Hematopoietic multipotent progenitor cell treated with erythropoietin and hydrocortisone succinate and interleukin-3 and kit ligand, for 6 days (in vitro differentiated cells): ENCODE results near the gene PCYT1B.

Experiments used
- DNase-seq: peaks from one replicate; pipeline ENCODE4 v3.0.0-alpha.2; 2015

The PCYT1B gene

DNA sequence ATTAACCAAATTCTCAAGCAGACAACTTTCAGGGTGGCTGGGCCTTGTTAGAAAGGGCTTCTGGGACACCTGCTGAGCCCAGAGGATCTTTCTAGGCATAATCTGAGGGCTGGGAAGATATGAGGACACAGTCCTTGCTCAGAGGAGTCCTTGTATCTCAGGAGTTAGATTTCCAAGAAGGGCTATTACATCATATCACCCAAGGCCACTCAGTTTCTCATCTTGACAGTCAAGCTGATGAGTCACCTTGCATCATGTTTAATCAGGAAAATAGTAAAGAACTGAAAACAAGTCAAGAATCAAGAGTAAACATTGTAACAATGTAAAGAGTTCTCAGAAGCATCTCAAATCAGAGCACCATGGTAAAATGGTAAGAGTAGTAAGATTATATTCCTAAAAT, 4.0 kb downstream of the PCYT1B start:
- DNase-seq, result peak; percentile 63

DNA sequence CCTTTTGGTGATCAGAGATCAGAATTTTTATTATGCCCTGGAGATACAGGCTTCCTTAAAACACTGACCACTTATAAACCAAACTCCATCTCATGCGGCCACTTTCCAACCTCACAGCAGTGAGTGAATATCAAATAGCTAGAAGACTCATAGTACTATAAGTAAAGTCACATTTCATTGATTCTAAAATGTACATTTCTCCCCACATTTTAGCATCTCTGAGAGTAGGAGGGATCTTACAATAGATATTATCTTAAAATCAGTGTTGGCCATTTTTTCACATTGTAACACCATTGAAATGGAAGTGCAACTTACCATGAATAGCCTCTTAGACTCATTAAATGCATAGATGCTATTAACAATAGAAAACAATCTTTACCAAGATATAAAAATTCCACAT, 17.4 kb downstream of the PCYT1B start:
- DNase-seq, result no peak

DNA sequence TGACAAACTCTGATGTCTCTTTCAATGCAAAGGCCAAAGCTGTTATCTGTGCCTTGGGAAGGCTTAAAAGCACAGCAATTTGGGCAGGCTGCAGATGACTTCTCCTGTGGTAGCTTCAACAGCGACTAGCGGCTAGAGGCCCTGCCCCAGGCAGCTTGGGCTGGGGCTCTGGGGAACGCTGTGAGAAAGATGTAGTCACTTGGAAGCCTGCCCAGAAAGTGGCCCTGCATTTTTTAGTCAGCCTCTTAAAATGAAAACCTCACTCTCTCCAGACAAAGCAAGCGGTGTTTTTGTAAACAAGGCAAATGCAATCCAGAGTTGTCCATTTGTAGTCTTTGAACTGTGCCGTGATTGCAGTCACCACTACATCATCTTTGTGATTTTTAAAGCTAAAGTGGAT, 27.5 kb downstream of the PCYT1B start:
- DNase-seq, result peak; percentile 67

DNA sequence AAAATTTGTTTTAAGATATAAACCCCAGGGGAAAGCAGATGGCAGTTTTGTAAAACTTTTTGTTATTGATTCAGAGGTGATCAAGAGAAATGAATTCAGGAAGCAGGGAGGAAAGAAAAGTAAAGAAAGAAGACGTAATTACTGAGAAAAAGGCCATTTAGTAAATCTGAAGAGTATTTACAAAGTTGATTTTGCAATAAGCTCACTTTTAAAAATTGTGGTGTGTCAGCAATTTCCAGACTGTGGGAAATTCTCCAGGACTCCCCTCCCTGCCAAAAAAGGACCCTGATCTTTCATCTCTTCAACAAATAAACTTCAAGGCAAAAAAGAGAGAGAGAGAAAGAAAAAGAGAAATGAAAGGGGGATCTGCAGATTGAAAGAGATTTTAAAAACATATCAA, 36.6 kb downstream of the PCYT1B start:
- DNase-seq, result no peak

DNA sequence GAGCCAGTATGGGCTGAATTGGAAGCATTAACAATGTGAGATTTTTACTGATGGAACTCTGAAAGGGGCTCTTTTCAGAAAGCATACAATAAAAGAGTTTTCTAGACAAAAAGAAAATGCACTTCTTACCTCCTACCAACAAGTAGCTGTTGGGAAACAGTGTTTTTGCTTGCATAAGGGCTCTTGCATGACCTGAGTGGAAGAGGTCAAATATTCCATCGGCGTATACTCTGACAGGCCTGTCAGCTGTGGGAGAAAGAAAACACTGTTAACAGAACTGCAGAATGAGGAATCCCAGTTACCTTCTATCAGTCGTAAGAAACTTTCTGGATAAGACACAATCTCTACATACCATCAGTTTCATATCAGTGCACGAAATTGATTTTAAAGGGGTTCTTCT, 39.5 kb downstream of the PCYT1B start:
- no peak for DNase-seq

DNA sequence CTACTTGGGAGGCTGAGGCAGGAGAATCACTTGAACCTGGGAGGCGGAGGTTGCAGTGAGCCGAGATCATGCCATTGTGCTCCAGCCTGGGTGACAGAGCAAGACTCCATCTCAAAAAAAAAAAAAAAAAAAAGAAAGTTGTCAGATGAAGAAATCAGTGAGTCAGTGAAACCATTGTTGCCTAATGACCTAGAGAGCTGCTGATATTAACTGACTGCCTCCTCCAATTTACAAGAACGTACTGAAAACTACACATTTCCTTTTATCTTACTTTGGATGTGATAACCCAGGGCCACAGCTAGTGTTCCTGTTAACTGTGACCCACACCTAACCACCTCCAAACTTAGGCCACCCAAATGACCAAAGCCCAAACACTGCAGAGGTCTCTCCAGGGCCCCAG, 41.2 kb downstream of the PCYT1B start:
- peak; percentile 48 for DNase-seq

DNA sequence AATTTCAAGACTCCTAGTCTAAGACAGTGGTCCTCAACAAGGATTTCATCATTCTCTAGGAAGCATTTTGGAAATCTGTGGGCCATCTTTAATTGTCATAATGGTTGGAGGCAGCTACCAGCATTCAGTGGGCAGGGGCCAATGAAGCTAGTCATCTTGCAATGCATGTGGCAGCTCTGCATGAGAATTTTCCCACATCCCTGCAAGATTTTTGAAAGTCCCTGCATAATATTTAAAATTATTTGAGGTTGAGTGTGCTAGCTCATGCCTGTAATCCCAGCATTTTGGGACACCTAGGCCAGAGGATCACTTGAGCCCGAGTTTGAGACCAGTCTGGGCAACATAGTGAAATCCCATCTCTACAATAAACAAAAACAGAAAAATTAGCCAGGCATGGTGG, 44.0 kb downstream of the PCYT1B start:
- no peak for DNase-seq

DNA sequence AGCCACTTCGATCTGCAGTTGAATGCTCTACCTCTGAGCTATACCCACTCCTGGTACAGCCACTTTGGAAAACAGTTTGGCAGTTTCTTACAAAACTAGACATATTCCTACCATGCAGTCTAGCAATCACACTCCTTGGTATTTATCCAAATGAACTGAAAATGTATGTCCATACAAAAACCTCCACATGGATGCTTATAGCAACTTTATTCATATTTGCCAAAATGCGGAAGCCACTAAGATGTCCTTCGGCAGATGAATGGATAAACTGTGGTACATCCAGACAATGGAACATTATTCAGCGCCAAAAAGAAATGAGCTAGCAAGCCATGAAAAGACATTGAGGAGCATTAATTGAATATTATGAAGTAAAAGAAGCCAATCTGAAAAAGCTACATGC, 45.3 kb downstream of the PCYT1B start:
- no peak for DNase-seq

DNA sequence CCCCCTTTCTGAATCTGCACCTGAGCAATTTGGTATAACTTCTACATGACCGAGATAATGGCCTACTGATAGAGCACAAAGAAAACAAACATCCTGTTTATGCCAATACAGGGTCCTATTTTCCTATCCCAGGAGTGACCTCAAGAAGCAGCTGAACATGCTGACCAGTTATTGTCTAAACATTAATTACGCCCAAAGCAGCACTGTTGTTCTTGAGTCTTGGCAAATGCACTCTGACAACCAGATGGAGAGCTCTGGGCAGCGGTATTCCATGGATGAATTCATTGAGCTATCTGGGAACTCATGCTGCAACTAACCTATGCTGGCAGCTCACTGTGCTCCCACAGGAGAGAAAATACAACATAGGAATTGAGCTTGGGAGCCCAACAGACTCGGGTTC, 52.6 kb downstream of the PCYT1B start:
- DNase-seq, result no peak

DNA sequence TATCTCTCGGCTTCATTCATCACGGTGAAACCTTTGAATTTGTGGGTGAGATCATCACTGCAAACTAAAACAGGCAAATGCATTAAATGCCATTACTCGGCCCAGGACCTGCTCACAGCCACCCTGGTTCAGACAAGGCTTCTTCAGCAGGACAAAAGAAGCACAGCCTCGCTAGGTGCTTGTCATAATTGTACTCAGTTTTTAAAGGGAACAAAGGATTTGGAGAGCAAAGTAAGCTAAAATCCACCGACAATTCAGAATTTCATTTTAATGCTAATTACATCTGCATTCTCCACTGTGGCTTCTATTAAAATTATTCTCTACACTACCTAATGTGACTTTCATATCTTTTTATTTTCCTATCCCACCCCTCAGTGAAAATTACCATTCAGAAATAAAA, 57.0 kb downstream of the PCYT1B start:
- DNase-seq, result no peak

DNA sequence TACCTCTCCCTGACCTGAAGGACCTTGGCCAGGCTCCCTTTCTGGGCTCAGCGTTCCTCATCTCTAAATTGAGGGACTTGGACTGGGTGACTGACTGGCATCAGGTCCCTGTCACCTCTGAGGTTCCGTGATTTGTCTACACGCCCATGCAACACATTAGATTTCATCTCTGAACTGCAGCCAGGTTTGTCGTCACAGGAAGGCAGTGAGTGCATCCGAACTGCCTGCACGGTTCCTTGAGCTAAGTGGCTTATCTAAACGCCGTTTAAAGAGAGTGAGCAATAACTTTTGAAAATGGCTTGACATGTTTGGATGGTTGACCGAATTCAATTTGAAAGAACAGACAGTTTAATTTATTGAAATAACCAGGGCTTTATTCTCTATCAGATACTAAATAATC, 70.1 kb downstream of the PCYT1B start:
- no peak for DNase-seq

DNA sequence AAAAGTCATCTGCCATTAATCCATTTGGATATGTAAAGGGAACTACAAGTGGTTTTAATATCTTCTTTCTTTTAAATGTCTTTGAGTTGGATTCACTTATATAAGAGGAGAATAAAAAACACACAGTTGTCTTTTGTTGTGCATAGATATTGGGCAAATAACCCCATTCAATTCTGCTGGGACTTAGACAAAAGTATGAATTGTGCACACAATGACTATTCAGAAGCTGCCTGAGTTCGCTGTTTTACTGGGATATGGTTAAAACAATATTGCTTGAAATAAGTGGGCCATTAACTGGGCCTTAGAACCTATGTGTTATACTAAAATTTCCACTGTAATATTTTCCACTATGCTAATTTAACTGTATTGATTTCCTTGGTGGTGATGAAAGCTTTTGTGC, 71.7 kb downstream of the PCYT1B start:
- no peak for DNase-seq

DNA sequence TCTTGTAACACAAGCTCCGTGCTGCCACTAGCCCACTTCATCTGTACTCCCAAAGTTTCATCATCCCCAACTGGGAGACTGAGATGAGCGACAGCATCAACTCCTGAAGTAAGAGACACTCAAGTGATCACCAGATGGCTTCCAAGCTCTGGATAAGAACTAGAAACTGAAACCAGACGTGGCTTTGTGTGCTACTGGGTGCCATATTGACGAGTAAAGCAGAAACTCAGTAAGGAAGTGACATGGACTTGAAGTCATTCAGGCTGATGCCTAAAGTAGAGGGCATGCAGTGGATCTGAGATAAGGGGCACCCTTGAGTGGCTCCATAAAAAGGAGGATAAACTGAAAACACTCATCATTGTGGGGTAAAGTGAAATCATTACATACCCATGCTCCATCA, 72.4 kb downstream of the PCYT1B start:
- no peak for DNase-seq

DNA sequence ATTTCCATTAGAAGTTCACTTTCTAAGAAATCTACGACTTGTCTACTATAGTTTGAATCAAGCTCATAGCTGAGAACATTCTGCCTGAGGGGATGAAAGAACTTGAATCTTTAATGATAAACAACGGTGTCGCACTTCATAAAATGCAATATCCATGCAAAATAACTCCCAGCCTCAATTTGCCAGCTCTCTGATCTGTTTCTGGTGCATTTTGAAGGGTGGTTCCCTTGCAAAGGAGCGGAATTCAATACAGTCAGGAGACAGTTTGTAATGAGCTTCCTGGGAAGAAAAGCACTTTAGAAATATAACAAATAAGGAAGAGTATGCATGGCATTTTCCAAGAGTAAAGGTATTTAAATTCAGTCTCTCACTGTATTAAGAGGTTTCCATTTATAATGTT, 80.0 kb downstream of the PCYT1B start:
- no peak for DNase-seq

DNA sequence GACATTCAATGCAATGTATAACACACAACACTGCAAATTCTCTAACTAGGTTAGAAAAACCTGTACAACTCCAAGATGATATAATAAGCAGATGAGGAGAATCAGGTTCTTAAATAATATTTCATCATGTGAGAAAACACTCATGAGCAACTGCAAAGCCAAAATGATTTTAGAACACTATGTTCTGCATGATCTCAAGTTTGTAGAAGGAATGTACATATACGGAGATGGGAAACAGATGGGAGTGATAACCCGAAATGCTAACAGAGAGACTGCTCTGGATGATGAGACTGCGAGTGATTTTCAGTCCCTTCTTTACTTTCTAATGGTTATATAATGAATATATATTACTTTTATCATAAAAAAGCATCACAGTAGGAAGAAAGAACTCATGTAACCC, 80.9 kb downstream of the PCYT1B start:
- no peak for DNase-seq

DNA sequence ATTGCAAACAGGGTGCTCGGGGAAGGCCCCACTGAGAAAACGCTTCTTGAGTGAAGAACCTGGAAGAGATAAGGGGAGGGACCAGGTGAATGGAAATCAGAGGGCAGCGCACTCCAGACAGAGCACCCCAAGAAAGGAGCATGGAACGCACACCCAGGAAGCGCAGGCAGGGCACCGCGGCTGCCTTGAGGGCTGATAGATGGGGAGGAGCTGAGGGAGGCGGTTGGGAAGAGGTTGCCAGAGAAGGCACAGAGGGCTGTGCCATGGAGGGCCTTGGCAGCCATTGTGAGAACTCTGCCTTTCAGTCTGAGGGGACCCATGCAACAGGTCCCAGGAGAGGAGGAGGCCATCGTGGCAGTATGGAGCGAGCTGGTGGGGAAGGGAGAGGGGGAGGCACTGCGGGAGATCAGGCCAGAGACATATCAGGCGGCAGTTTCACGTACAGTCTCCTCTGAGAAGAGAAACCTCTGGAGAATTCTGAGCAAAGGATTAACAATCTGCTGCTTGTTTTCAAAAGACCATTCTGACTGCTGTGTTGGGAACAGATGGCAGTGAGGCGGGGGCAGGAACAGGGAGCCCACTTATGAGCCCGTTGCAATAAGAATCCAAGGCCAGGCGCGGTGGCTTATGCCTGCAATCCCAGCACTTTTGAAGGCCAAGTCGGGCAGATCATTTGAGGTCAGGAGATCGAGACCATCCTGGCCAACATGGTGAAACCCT, 83.7 kb downstream of the PCYT1B start:
- DNase-seq, result no peak

DNA sequence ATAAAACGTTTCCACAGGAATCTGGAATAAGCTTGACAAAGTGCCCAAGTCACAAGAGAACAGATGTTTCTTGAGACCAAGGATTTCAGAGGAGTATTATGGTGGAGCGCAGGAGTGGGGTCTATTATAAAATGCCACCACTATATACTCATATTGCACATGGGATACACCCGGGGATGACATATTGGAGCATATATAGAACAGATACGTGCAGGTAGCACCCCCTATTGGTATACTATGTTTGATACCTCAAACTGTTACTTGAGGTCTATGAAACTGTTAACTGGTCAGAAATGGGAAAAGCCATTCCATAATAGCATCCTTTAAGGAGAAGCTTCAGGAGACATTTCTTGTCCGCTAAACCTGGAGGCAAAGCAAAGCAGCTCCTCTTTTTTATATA, 86.0 kb downstream of the PCYT1B start:
- peak; percentile 39 for DNase-seq

DNA sequence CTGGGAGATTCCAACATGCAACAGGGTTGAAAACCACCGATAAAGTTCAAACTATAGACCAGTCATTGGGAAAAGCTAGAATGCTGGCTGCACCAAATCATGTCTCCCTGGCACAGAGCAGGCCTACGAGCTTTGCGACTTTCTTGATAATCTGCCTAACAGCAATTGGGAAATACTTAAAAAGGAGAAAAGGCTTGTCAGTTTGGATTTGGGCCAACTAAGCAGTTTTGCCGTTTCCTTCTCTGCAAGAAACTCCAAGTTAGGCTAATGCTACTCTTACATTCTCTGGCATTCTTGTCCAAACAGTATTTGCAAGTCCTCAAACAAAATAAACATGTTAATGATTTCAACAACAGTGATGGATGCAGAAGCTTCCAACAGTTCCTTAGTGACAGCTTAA, 94.1 kb downstream of the PCYT1B start:
- DNase-seq, result peak; percentile 14

DNA sequence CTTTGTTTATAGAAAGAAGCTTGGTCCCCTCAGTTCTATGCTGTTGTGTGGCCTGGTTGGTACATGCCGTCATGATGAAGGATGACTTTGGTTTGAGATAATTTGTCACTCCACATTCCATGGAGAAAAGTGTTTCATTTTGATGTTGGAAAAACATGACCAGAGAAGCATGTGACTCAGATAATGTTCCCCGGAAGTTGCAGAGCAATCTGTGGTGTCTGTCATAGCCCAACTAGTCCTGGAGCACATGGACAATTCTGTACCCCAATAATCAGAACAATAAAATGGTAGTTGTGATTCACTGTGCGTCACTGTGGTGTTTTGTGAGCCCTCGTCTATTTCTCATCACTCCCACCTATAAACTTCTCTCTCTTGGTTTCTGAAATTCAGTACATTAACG, 97.0 kb downstream of the PCYT1B start:
- no peak for DNase-seq

DNA sequence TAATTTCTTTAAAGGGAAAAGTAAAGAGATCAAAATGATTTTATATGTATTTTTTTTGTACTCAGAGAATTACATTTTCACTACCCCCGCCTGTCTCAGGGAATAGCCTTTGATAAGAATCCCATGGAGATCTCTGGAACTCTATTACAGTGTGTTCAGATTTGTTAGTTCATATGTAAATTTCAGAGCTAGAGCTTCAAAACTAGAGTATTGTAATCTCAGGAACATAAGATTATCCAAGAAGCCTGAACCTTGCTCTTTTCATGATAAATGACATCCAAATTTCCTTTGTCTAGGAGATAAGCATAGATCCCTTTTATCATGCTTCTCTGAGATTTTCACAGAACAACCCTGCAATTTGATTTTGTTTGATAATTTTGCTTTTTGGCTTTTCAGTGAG, 99.2 kb downstream of the PCYT1B start:
- DNase-seq, result no peak

DNA sequence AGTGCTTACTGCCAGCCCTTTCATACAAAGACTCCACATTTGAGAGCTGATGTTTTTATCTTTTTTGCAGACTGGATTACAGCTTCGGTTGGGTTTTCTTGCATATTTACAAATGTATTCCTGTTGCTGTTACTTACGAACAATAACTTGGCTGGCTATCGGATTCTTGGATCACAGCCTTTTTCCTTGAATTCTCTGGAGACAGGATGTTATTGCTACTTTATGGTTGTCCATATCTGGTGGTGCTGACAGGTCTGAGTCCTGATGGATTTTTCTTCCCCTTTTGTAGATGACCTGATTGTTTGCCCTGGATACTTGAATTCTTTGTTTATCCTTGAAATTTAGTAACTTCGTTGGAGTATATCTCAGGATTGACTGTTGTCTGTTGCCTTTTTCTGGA, 104.4 kb downstream of the PCYT1B start:
- DNase-seq, result no peak

DNA sequence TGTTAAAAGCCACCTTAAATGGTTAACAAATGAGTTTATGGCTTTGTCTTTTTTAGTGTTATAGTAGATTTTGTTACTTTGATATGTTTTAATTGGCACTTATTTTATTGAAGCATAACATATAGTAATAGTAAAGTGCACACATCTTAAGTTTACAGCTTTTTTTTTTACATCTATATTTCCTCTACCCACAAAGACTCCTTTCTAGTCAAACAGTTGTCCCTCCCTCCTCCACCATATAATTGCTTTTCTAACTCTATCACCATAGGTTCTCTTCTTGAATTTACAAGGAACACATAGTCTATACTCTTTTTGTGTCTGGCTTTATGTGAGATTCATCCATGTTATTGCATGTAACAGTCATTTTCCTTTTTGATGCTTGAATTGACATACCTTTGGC, 110.6 kb downstream of the PCYT1B start:
- DNase-seq, result no peak

DNA sequence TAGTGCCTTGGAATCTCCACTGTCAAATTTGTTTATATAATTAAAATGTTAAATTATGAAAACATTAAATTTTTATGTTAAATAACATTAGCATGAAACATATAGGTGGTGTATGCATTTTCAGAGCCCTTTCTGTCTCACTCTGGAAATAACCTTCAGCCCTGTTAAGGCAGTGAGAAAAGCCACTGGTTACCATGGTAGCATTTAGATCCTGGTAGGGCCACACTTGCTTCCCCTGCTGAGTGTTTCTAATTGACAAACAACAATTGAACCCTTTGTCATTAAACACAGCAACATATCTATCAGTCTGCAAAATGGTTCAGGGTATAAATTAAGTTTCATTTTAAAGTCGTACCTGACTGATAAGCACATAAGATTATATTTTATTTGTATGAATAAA, 118.5 kb downstream of the PCYT1B start:
- DNase-seq, result no peak

DNA sequence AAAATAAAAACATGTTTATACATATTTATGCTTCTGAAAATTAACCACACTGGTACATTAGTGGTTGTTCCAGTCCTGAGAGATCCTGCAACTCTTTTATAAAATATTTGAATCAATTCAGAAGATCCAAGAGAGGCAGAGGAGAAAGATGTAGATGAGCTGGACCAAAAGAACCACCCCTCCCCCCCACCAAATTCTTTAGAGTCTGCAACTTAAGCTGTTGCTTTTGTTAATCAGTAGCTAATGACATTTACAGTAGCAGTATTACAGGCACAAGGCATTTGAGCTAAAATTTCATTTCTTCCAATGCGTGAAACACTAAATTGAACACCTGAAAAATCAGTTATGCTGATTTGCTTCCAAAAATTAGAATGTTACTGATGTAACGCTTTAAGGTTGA, 120.5 kb downstream of the PCYT1B start:
- no peak for DNase-seq

DNA sequence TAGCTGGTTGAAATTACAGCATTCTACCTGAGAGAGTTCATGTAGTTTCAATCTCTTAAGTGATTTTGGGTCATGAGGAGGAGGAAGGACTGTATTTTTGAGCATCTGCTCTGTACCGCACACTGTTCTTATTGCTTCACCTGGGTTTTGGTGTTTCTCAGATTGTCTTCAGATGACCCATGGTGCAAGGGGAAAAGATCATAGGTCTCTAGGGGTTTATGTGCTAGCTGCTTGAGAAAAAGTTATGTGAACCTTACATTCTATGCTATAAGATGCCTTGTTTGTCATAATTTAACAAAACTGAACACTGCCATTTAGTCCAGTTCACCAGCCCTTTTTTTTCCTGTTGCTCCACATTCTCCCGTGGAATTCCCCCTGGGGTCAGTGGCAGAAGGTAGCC, 121.7 kb downstream of the PCYT1B start:
- DNase-seq, result no peak

DNA sequence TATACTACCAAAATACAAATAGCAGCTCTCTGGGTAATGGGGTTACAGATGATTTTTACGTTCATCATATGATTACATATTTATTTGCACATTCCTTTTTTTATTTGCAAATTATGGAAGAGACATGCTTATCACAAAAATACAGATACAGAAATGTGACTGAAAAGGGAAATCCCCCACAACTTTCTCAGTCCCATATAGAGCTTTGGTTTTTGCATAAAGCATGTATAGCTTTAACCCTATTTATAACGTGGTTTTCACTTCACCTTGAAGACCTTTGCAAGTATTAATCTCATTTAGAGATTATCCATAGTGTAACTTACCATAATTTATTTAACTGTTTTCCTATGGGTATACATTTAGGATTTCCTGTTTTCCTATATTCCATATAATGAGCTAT, 126.7 kb downstream of the PCYT1B start:
- no peak for DNase-seq
